ENCODE data around the gene JAM2. TPM values are rescaled to one million over a fixed set of nuclear protein-coding genes. Genes with fewer than 3 reads are reported as not detected.

The JAM2 gene
- total RNA-seq, 1 experiment from 2014 or later: 0.15 TPM

- Histone ChIP-seq H3K4me2 (ENCODE audit: low read length) (no peak overlapping the region), H2AFZ (ENCODE audit: low read depth, low read length, poor library complexity, severe bottlenecking) (no peak overlapping the region), H3K9ac (ENCODE audit: low read length) (no peak overlapping the region), H3K4me1 (ENCODE audit: control insufficient read depth in 1 of 2, insufficient read depth in 2 of 2, low read length in 2 of 2) (no peaks in the 10 kb centered on the region), H4K20me1 (ENCODE audit: insufficient read depth) (no peaks in the 10 kb centered on the region), H3K27ac (ENCODE audit: low read depth, low read length) (no peak overlapping the region), H3K4me3 (replicated peaks in 1 of 2; ENCODE audit: low read depth in 1 of 2, low read length in 2 of 2) (no peak overlapping the region), H3K9me2 (ENCODE audit: insufficient read depth) (no peaks in the 10 kb centered on the region), H3K9me3 (ENCODE audit: control insufficient read depth in 1 of 2, insufficient read depth in 1 of 2, low read depth in 1 of 2, low read length in 2 of 2) (no peaks in the 10 kb centered on the region), H3K79me2 (ENCODE audit: insufficient read depth, low read length) (no peaks in the 10 kb centered on the region), H3K27me3 (ENCODE audit: insufficient read depth, low read length) (no peaks in the 10 kb centered on the region), H3K36me3 (ENCODE audit: control insufficient read depth in 1 of 2, insufficient read depth in 2 of 2, low read length in 2 of 2) (no peaks in the 10 kb centered on the region)
- no TSS peak for BruUV-seq (replicated peaks)
- intact Hi-C loops (cut with micrococcal nuclease): no loop called here
- DNase-seq (ENCODE audit: low read depth, low spot score) (no peak), ATAC-seq (no peak)
- no peak for TF ChIP-seq ZBTB33 (IDR thresholded peaks at IDR 0.05; ENCODE audit: extremely low read depth, insufficient replicate concordance, low read length)
- TF ChIP-seq POLR2AphosphoS5 (IDR thresholded peaks at IDR 0.05; ENCODE audit: low read depth, low read length): no peak
- TF ChIP-seq FOSL1 (IDR thresholded peaks at IDR 0.05; ENCODE audit: low read depth): no peak
- TF ChIP-seq SIN3A (IDR thresholded peaks at IDR 0.05; ENCODE audit: low read depth): no peak
- no peak for TF ChIP-seq RAD21 (IDR thresholded peaks at IDR 0.05; ENCODE audit: low read depth)
- TF ChIP-seq JUND (IDR thresholded peaks at IDR 0.05): no peak
- no peak for TF ChIP-seq EZH2phosphoT487 (IDR thresholded peaks at IDR 0.05; ENCODE audit: borderline replicate concordance)
- TF ChIP-seq YY1 (IDR thresholded peaks at IDR 0.05; ENCODE audit: extremely low read depth, insufficient replicate concordance, low read depth, low read length): no peak
- no peak for TF ChIP-seq CEBPB (IDR thresholded peaks at IDR 0.05; ENCODE audit: low read depth)
- no peak for TF ChIP-seq SP1 (IDR thresholded peaks at IDR 0.05; ENCODE audit: low read depth)
- TF ChIP-seq ZNF274 (IDR thresholded peaks at IDR 0.05; ENCODE audit: low read depth, low read length): no peak
- TF ChIP-seq REST (IDR thresholded peaks at IDR 0.05; ENCODE audit: low read depth): no peak
- no peak for TF ChIP-seq ELF1 (IDR thresholded peaks at IDR 0.05; ENCODE audit: borderline replicate concordance, low read depth)
- RAD21 ChIA-PET (ENCODE audit: low non-redundant PET in 1 of 2, low total read pairs in 2 of 2, uncharacterized antibody in 2 of 2, unreplicated experiment in 2 of 2): no interaction called here
- CTCF ChIA-PET: no interaction called here
- POLR2A ChIA-PET: no interaction called here
These were observed 19.5 kb downstream of the JAM2 start for GRCh38 chr21:25658427-25659035.

Data from HCT116 (cell line).